Measurements from ENCODE around the gene MARCKSL1. TPM values are rescaled to one million over a fixed set of nuclear protein-coding genes. Genes with fewer than 3 reads are reported as not detected.

Gene MARCKSL1
- total and polyA plus RNA-seq, 2 of the 13 experiments (the other 11 are each of a cell fraction or from before 2014, with no cell fraction given) = 81.9 to 155 TPM

- TF ChIP-seq ZNF501 (CRISPR knock-in tag; IDR thresholded peaks at IDR 0.05) = no peak
- TF ChIP-seq ETV5 (CRISPR knock-in tag; IDR thresholded peaks at IDR 0.05; ENCODE audit: borderline replicate concordance) = no peak
- no peak for TF ChIP-seq RERE (CRISPR knock-in tag; IDR thresholded peaks at IDR 0.05; ENCODE audit: low read depth)
- TF ChIP-seq CENPBD1 (CRISPR knock-in tag; IDR thresholded peaks at IDR 0.05; ENCODE audit: borderline replicate concordance, low read depth) = no peak
- no peak for TF ChIP-seq ZNF782 (CRISPR knock-in tag; IDR thresholded peaks at IDR 0.05; ENCODE audit: borderline replicate concordance)
- no peak for TF ChIP-seq HOXA3 (CRISPR knock-in tag; IDR thresholded peaks at IDR 0.05)
- TF ChIP-seq SAP130 (CRISPR knock-in tag; IDR thresholded peaks at IDR 0.05; ENCODE audit: low read depth) = no peak
- no peak for TF ChIP-seq GATAD1 (CRISPR knock-in tag; IDR thresholded peaks at IDR 0.05)
- no peak for TF ChIP-seq SP140L (CRISPR knock-in tag; IDR thresholded peaks at IDR 0.05; ENCODE audit: borderline replicate concordance)
- TF ChIP-seq HNRNPUL1 (IDR thresholded peaks at IDR 0.05; ENCODE audit: low read depth, low read length) = no peak
These were observed 29.4 kb upstream of the MARCKSL1 start (continued) for GRCh38 chr1:32365445-32365844.

Data from HepG2 (cell line).